Left colon (tissue), 2 donors: ENCODE results near the gene FUT8. TPM values are rescaled to one million over a fixed set of nuclear protein-coding genes. Genes with fewer than 3 reads are reported as not detected.
A peak's percentile ranks its signal among the peaks of the same experiment; 100 is the strongest.
"Not testable (repeated sequence)": the region's sequence is repeated elsewhere in the genome, so short reads cannot be mapped to it uniquely, and the experiment has no call there.

ENCODE experiments used
- ATAC-seq: fragments of 200-7000 bp; cut with Tn5 transposase; one replicate; pipeline ENCODE4 v1.9.1; 2020; ENCODE audit warnings: mild to moderate bottlenecking, moderate library complexity
- DNase-seq, 2 donors: peaks; one replicate each; pipeline ENCODE4 v3.0.0-alpha.2; 2020
- intact Hi-C, 2 donors: fragments of 100-400 bp; cut with DNase I in 1 of 2; cut with micrococcal nuclease in 1 of 2; formaldehyde crosslinking; loops; one replicate each; pipeline versions ENCODE4 v1.11.2 to v1.14.0; 2022; cut with DNase I, micrococcal nuclease
- total RNA-seq, 2 donors: library from RNA; stranded (reverse); fragmentation: NEBNext Ultra II Directional; extraction: Animal tissue kit (Norgen Biotek cat#: 25700); gene quantifications; one replicate each; pipeline ENCODE4 v1.2.1, GENCODE V29; 2021
- donor health status: DM: no; HTN: no; CAD: no.
- donor health status: DM: yes; HTN: yes; CAD: no.

The FUT8 gene
- total RNA-seq, 2 donors from 2014 or later = 22.3 to 27.8 TPM

DNA sequence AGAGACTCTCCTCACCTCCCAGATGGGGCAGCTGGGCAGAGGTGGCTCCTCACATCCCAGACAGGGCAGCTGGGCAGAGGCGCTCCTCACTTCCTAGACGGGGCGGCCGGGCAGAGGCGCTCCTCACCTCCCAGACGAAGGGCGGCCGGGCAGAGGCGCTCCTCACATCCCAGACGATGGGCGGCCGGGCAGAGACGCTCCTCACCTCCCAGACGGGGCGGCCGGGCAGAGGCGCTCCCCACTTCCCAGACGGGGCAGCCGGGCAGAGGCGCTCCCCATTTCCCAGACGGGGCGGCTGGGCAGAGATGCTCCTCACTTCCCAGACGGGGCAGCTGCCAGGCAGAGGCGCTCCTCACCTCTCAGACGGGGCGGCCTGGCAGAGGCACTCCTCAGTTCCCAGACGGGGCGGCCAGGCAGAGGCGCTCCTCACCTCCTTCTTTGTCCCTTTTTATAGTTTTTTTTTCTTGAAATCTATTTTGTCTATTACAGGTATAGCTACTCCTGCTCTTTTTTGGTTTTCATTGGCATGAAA lies 304.9 kb downstream of the FUT8 start:
- DNase-seq, intact Hi-C loops, ATAC-seq: not testable (repeated sequence)

DNA sequence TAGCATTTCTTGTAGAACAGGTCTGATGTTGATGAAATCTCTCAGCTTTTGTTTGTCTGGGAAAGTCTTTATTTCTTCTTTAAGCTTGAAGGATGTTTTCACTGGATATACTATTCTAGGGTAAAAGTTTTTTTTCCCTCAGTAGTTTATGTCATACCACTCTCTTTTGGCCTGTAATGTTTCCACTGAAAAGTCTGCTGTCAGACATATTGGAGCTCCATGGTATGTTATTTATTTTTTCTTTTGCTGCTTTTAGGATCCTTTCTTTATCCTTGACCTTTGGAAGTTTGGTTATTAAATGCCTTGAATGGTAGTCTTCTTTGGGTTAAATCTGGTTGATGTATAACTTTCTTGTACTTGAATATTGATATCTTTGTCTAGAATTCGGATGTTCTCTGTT lies 306.1 kb downstream of the FUT8 start:
- intact Hi-C loops = no loop called here
- DNase-seq (no peak), ATAC-seq (no peak)

- intact Hi-C loops = no loop called here
- ATAC-seq (no peak), DNase-seq (no peak)
Observed at GRCh38 chr14:65720171-65720570, 307.6 kb downstream of the FUT8 start.

DNA sequence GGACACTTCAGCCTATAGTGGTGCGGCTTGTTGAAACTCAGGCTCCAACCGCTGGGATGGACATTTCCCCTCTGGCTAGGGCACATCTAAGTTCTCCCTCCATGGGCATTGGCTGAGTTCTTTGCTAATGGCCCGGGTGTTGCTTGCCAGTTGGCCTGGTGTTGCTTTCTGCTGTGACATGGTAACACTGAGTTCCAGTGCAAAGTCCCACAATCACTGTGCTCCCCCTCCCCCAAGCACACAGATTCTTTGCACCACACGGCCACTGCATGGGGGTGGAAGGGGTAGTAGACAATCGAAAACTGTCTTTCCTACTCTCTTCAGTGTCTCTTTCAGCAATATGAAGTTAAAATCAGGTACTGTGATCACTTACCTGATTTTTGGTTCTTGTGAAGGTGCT lies 308.2 kb downstream of the FUT8 start:
- no peak for ATAC-seq
- no peak for DNase-seq
- intact Hi-C loops = no loop called here

DNA sequence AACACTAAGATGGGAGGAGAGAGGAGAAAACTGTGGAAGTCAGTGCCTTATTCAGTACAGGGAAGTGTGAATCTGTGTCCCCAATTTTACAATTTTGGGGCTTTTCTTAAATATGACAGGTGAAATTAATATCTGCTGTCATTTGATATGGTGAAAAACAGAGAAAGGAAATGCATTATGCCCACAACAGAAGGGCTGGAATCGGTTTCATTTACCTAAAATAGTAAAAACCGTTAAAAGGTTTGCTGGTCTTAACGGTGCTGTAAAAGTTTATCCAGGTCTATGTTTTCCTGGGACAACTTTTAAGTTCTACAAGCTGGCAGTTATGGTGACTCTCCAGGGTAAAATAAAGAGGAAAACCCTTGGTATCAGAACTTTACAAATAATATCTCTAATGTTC lies 310.8 kb downstream of the FUT8 start:
- intact Hi-C loops = no loop called here
- ATAC-seq = no peak
- no peak for DNase-seq

DNA sequence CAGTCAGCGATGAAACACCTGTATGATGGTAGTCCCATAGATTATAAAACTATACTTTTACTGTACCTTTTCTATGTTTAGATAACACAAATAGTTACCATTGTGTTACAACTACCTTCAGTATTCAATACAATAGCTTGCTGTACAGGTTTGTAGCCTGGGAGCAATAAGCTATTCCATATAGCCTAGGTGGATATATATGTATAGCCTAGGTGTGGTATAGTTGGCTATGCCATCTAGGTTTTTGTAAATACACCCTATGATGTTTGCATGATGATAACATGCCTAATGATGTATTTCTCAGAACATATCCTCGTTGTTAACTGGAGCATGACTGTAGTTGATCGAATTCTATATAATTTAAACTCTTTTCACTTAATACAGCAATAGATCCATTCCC lies 316.1 kb downstream of the FUT8 start:
- intact Hi-C loops = no loop called here
- DNase-seq (no peak), ATAC-seq (peak; percentile 58)

GRCh38 chr14:65729566-65729965 lies 317.0 kb downstream of the FUT8 start:
- DNase-seq (no peak), ATAC-seq (peak; percentile 92)
- intact Hi-C loops = no loop called here

DNA sequence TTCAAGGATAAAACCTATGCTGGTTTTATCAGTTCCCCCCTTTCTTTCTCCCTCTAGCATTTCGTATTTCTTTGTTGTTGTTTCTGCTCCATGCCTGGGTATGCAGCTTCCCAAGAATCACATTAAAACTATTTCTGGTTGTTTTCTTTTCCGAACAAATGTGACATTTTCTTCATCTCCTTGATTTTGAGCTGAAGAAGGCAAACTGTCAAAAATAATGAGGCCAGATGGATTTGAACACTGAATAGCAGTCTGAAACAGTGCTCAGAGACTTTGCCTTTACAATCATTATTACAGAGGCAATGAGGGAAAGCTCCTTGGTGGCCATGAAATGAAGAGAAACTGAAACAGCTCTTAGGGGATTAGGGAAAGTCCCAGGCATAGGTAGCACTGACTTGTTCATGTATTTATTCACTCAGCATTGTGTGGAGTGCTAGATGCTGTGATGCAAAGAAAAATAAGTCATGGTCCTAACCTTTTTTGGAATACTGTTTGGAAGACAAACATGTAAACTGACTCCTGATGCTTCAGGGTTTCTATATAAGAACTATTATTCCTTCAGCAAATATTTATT lies 319.5 kb downstream of the FUT8 start:
- ATAC-seq (peak; percentile 39), DNase-seq (no peak)
- intact Hi-C loops = no loop called here

GRCh38 chr14:65738339-65738738 lies 325.8 kb downstream of the FUT8 start:
- no peak for DNase-seq
- ATAC-seq = no peak
- intact Hi-C loops = no loop called here

DNA sequence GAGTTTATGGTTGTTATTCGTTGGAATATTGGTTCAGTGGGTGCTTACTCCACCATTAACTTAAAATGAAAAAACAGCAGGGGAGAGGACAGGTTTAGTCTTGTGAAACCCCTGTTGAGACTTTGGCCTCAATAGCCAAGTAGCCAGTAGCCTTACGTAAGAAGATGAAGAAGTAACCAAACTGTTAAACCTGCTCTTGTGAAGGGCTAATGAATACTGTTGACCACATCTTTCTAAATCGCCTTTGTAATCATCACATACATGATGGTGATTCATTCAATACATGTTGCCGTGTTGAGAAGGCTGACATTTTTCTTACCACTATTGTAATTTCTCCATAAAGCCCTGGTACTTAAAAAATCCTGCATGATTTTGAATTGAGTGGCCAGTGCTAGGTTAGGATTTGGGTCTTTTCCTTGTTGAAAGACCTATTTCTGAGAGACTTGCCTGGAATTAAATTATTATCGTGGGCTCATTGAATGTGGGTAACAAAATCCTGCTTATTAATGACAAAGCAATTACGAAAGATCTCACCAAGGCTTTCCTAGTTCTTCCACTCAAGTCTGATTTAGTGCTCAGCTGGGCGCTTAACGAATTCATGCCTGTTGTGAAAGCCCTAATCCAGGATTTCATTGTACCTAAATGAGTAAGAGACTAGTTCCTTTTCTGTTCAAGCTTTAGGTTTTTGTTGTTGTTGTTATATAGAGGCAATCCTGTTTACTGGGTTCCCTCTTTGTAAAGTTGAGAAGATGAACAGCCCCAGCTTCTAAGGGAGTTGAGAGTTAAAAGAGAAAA lies 333.1 kb downstream of the FUT8 start:
- DNase-seq = no peak
- intact Hi-C loops = no loop called here
- ATAC-seq = no peak

GRCh38 chr14:65748796-65749195 lies 336.3 kb downstream of the FUT8 start:
- no peak for DNase-seq
- intact Hi-C loops = no loop called here
- no peak for ATAC-seq

DNA sequence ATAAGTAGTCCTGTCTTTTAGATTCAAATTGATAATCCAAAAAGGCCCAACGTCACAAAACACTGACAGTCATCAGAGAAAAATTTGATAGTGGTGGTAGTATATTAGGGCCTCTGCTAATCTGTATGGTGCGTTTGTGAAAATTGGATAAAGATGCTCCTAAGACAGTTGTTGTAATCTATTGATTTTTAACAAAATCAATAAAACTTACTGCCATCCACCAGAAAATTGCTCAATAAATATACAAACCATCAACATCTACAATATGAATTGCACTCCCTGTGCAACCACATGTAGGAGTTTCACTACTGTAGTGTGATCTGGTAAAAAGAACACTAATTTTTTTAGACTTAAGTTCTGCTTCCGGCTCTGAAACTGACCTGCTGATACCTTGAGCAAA lies 336.8 kb downstream of the FUT8 start:
- intact Hi-C loops = no loop called here
- no peak for ATAC-seq
- DNase-seq = no peak

- intact Hi-C loops = no loop called here
- ATAC-seq = peak; percentile 6
- no peak for DNase-seq
Observed at GRCh38 chr14:65750906-65751305, 338.4 kb downstream of the FUT8 start.

GRCh38 chr14:65751510-65751909 lies 339.0 kb downstream of the FUT8 start:
- DNase-seq = no peak
- intact Hi-C loops = no loop called here
- no peak for ATAC-seq

DNA sequence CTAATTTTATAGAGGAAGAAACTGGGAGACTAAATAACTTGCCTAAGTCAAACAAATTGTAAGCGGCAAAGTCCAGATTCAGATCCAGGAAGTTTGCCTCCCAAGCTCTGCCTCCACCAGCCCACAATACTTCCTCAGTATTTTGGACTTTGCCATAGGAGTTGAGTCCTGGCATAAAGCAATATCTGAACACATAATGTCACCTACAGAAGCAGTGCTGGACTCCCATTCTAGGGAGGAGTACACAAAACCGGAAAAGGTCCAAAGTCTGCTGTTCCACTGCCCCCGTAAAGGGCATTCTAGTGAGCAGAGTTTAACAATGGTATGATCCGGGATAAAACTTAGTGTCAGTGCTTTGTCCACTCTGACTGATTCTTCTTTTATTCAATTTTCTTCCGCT lies 340.5 kb downstream of the FUT8 start:
- intact Hi-C loops = no loop called here
- DNase-seq = peak; percentile 46 to 76
- peak; percentile 96 for ATAC-seq

GRCh38 chr14:65755331-65755730 lies 342.8 kb downstream of the FUT8 start:
- no peak for ATAC-seq
- intact Hi-C loops = no loop called here
- no peak for DNase-seq

DNA sequence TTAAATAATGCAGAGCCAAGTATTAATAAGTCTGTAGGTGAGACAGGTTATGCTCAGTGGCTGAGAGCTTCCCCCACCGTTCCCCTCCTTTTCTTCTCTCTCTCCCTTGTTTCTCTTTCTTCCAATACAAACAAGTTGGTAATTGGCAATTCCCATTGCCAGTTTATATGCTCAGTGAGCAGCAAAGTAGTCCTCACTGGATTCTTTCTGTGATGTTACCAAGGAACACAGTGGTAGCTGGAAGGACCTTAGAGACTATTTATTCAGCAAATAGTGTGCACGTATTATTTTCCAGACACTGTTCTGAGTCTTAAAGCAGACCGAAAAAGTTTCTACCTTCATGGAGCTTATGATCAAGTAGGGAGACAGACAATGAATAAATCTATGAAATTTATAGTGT lies 344.4 kb downstream of the FUT8 start:
- ATAC-seq = no peak
- no peak for DNase-seq
- intact Hi-C loops = no loop called here

GRCh38 chr14:65769151-65769550 lies 356.6 kb downstream of the FUT8 start:
- ATAC-seq (no peak), DNase-seq (no peak)
- intact Hi-C loops = no loop called here

GRCh38 chr14:65770681-65771080 lies 358.2 kb downstream of the FUT8 start:
- ATAC-seq = no peak
- intact Hi-C loops = no loop called here
- DNase-seq = no peak

- intact Hi-C loops = no loop called here
- no peak for DNase-seq
- ATAC-seq = no peak
Observed at GRCh38 chr14:65771271-65771670, 358.7 kb downstream of the FUT8 start.

DNA sequence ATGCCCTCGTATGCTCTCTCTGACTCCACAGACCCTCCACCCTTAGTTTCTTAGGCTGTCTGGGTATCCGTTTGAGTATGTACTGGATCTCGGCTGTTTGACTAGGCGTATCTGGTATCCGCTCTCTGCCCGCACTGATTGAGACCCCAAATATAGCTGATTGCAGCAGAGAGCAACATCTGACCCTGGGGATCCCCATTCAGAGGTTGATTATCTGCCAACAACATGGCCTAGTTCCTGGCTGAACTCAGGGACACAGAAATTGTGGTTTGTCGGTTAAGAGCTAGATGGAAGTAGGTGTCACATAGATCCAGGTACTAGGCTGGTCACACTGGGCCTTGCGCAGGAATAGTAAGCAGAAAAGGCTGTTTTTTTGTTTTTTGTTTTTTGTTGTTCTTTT lies 359.9 kb downstream of the FUT8 start:
- intact Hi-C loops = no loop called here
- DNase-seq = no peak
- ATAC-seq = peak; percentile 47
